NB4 (cell line): ENCODE measurements around the gene GABARAP.

Source experiments
- POLR2A ChIP-seq: IDR thresholded peaks from 2 replicates; pipeline ENCODE4 v1.6.1; 2011; ENCODE audit warnings: mild to moderate bottlenecking; ENCODE audit not compliant: insufficient read length; ENCODE audit errors: extremely low read depth
- TF ChIP-seq, protein P1 (sequence below): IDR thresholded peaks from one replicate; pipeline ENCODE4 v1.5.1; 2012; ENCODE audit warnings: low read depth, low read length

GRCh38 chr17:7253082-7253481, 10.8 kb upstream of the GABARAP start:
- TF ChIP-seq, protein P1, sequence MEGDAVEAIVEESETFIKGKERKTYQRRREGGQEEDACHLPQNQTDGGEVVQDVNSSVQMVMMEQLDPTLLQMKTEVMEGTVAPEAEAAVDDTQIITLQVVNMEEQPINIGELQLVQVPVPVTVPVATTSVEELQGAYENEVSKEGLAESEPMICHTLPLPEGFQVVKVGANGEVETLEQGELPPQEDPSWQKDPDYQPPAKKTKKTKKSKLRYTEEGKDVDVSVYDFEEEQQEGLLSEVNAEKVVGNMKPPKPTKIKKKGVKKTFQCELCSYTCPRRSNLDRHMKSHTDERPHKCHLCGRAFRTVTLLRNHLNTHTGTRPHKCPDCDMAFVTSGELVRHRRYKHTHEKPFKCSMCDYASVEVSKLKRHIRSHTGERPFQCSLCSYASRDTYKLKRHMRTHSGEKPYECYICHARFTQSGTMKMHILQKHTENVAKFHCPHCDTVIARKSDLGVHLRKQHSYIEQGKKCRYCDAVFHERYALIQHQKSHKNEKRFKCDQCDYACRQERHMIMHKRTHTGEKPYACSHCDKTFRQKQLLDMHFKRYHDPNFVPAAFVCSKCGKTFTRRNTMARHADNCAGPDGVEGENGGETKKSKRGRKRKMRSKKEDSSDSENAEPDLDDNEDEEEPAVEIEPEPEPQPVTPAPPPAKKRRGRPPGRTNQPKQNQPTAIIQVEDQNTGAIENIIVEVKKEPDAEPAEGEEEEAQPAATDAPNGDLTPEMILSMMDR: no peak
- TF ChIP-seq POLR2A: no peak
